HG03066 (cell line): Measurements from ENCODE around the gene FRMD8.

ENCODE experiments used
- ATAC-seq: cut with Tn5 transposase; IDR thresholded peaks from one replicate; pipeline ENCODE4 v1.9.1; 2021; ENCODE audit warnings: low read depth; ENCODE audit not compliant: unreplicated experiment

The FRMD8 gene

GRCh38 chr11:65386307-65387140, at the start of gene FRMD8:
TSS of gene FRMD8 (plus strand) at chr11:65386637. CDS start at chr11:65387037, 400 bp downstream.
- ATAC-seq, result no peak

GRCh38 chr11:65338676-65339075, 47.8 kb upstream of the FRMD8 start:
- no peak for ATAC-seq

- no peak for ATAC-seq
These were observed 46.2 kb upstream of the FRMD8 start for GRCh38 chr11:65340226-65340625.

GRCh38 chr11:65341856-65342255, 44.6 kb upstream of the FRMD8 start:
- no peak for ATAC-seq

GRCh38 chr11:65351511-65351910, 34.9 kb upstream of the FRMD8 start:
- ATAC-seq, result no peak

- no peak for ATAC-seq
These were observed 33.7 kb upstream of the FRMD8 start for GRCh38 chr11:65352783-65353182.

GRCh38 chr11:65353376-65353775, 33.1 kb upstream of the FRMD8 start:
- ATAC-seq, result no peak

GRCh38 chr11:65353900-65354264, 32.6 kb upstream of the FRMD8 start:
- ATAC-seq, result no peak

GRCh38 chr11:65354265-65355012, 32.0 kb upstream of the FRMD8 start, which contains the start of gene TIGD3:
TSS of gene TIGD3 (plus strand) at chr11:65354751. CDS start at chr11:65355809, 1,058 bp downstream.
- peak; percentile 81 for ATAC-seq

- peak; percentile 21 for ATAC-seq
These were observed 31.2 kb upstream of the FRMD8 start for GRCh38 chr11:65355013-65355775.

- no peak for ATAC-seq
These were observed 30.6 kb upstream of the FRMD8 start for GRCh38 chr11:65355776-65356393.

- no peak for ATAC-seq
These were observed 30.0 kb upstream of the FRMD8 start for GRCh38 chr11:65356394-65356972.

- no peak for ATAC-seq
These were observed 28.5 kb upstream of the FRMD8 start for GRCh38 chr11:65357856-65358356.

- ATAC-seq, result no peak
These were observed 24.0 kb upstream of the FRMD8 start for GRCh38 chr11:65362320-65362931.

- ATAC-seq, result no peak
These were observed 23.5 kb upstream of the FRMD8 start for GRCh38 chr11:65362966-65363365.

GRCh38 chr11:65363770-65364169, 22.7 kb upstream of the FRMD8 start:
- ATAC-seq, result no peak

- no peak for ATAC-seq
These were observed 20.1 kb upstream of the FRMD8 start for GRCh38 chr11:65366340-65366773.

GRCh38 chr11:65370659-65371049, 15.8 kb upstream of the FRMD8 start:
- ATAC-seq, result no peak

GRCh38 chr11:65373839-65374580, 12.4 kb upstream of the FRMD8 start:
- ATAC-seq, result no peak
